Motor neuron (in vitro differentiated cells): ENCODE data around the gene HHATL. TPM values are rescaled to one million over a fixed set of nuclear protein-coding genes. Genes with fewer than 3 reads are reported as not detected.

Source experiments
- ATAC-seq, 8 experiments: fragments of 200-7000 bp; cut with Tn5 transposase; replicated peaks in 6 of 8; 2 replicates each; pipeline ENCODE4 v1.8.0; 2021; ENCODE audit warnings: mild to moderate bottlenecking in 8 of 8, moderate library complexity in 8 of 8
- H3K27ac ChIP-seq, 2 donors: fragments of 250-450 bp; sonication (Bioruptor Pico); 2 replicates each; pipeline ENCODE4 v1.9.0; 2021; ENCODE audit warnings: antibody characterized with exemption in 2 of 2, mild to moderate bottlenecking in 2 of 2, moderate library complexity in 1 of 2
- H3K4me1 ChIP-seq, 2 donors: fragments of 250-450 bp; sonication (Bioruptor Pico); replicated peaks in 1 of 2; 2 replicates each; pipeline ENCODE4 v1.6.1; 2021; ENCODE audit warnings: antibody characterized with exemption in 2 of 2, mild to moderate bottlenecking in 2 of 2, moderate library complexity in 1 of 2
- H3K4me3 ChIP-seq, 5 donors: fragments of 250-450 bp; sonication (Bioruptor Pico); 2 replicates each; pipeline ENCODE4 v1.9.0; 2021; ENCODE audit warnings: antibody characterized with exemption in 5 of 5, mild to moderate bottlenecking in 5 of 5, moderate library complexity in 4 of 5
- WGBS, 10 experiments: fragments of 450-650 bp; shearing (Covaris generic); methylation state at CpG; one replicate each; pipeline ENCODE4 v1.0.0; 2022; 5-methylcytosine and 5-hydroxymethylcytosine counted together
- in situ Hi-C, 9 experiments: fragments of 400-800 bp; cut with MboI; loops; one replicate each; pipeline ENCODE4 v1.15.0; 2021; ENCODE audit warnings: low sequenced_read_pairs in 9 of 9, low pct_unique_long_range_greater_than_20kb in 2 of 9; ENCODE audit not compliant: unreplicated experiment in 9 of 9
- total RNA-seq, 8 experiments: library from RNA; unstranded; fragments of 300-600 nt; gene quantifications; 2 replicates each; pipeline versions ENCODE4 v1.2.3 to v1.2.4, GENCODE V29; 2022

HHATL gene
- total RNA-seq, 8 experiments from 2014 or later = 0.22 to 2.6 (median 1.2) TPM; not detected in 2

DNA sequence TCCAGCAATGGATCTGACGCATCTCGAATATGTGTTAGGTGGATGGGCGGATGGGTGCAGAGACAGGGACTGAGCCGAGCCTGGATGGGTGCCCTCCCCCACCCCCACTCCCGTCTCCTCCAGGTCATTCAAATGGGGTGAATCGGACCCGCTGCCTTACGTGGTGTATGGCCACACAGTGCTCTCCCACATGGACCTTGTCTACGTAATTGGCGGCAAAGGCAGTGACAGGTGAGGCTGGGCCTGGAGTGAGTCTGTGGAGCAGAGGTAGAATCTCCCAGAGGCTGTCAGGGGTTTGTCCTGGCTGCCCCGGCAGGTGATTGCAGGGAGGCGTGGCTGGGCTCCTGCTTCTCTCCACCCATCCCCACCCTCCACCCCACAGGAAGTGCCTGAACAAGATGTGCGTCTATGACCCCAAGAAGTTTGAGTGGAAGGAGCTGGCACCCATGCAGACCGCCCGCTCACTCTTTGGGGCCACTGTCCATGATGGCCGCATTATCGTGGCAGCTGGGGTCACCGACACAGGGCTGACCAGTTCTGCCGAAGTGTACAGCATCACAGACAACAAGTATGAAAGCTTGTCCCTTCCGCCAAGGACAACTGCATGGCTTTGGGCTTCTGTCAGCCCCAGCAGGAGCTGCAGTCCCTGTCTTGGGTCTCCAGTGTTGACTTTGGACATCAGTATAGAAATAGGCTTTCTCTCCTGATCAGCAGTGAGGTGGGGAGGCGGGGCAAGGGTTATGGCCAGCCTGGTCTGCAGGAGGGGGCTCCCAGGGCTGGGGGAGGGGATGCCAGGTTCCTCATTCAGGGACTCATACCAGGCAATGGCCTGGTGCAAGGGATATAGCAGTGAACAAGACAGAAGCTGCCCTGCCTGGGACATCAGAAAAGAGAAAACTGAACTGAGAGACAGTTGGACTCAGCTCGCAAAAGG lies 13.8 kb downstream of the HHATL start:
- Histone ChIP-seq H3K4me1 (peaks cover 2 to 6% of the 10 kb centered on the region in 2 donors), H3K4me3 (no peak overlapping the region), H3K27ac (no peak overlapping the region)
- no peak for ATAC-seq
- 80 to 100% (median 100%) methylated on average over 1 to 3 of the region's 22 CpGs; no CpG with 5 or more reads in 6 of the 10 experiments for WGBS, 10 experiments
- in situ Hi-C loops = no loop called here

DNA sequence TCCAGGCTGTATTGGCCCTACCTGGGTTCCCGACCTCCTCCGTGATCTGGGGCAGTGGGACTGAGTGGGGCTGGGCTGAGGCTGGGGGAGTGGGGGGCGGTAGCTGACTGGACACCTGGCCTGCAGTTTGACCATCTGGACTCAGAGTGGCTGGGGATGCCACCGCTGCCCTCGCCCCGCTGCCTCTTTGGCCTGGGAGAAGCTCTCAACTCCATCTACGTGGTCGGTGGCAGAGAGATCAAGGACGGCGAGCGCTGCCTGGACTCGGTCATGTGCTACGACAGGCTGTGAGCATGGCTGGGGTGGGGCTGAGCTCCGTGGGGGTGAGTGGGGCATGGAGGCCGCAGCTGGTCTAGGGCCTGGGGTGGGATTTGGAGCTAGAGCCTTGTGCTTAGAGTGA lies 14.6 kb downstream of the HHATL start:
- no peak for ATAC-seq
- in situ Hi-C loops = no loop called here
- no peak overlapping the region for H3K27ac ChIP-seq
- H3K4me1 ChIP-seq = peaks cover 2 to 9% of the 10 kb centered on the region in 2 donors
- no CpG with 5 or more reads among the region's 15 CpGs for WGBS, 10 experiments
- H3K4me3 ChIP-seq = no peak overlapping the region

DNA sequence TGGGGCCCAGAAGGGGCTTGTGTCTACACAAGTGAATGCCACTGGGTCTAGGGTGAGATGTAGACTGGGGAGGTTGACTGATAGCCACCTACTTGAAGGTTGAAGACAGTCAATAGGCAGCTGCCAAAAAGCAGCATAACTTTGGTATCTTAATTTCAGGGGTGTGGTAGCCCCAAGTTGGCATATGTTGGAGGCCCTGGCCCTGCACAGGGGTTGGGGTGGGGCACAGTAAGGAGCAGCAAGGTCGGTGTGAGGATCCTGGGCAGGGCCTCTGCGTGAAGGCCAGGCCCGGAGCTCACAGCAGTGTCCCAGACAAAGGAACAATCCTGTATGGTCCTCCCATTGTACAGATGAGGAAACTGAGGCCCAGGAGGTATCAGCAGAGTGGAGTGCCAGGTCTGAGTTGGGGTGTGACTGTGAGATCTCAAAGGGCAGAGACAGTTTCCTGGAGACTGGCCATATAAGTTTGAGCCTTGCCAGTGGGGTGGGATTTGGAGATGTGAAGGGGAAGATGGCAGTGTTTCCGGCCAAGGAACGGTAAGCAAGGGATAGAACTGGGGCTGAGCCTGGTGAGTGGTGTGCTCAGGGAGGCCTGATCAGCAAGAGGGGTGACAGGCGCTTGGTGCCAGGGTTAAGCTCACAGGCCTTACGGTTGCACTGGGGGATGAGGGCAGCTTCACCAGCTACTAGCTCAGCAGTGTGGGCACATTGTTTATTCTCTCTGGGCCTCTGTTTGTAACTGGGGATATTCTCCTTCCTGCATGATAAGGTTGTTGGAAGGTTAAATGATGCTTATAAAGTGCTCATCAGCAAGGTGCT lies 15.6 kb downstream of the HHATL start:
- Histone ChIP-seq H3K4me1 (peaks cover 2 to 9% of the 10 kb centered on the region in 2 donors), H3K27ac (no peak overlapping the region), H3K4me3 (no peak overlapping the region)
- WGBS, 10 experiments = 60 to 100% (median 73%) methylated on average over 1 to 5 of the region's 7 CpGs; no CpG with 5 or more reads in 4 of the 10 experiments
- ATAC-seq = no peak
- in situ Hi-C loops = no loop called here

DNA sequence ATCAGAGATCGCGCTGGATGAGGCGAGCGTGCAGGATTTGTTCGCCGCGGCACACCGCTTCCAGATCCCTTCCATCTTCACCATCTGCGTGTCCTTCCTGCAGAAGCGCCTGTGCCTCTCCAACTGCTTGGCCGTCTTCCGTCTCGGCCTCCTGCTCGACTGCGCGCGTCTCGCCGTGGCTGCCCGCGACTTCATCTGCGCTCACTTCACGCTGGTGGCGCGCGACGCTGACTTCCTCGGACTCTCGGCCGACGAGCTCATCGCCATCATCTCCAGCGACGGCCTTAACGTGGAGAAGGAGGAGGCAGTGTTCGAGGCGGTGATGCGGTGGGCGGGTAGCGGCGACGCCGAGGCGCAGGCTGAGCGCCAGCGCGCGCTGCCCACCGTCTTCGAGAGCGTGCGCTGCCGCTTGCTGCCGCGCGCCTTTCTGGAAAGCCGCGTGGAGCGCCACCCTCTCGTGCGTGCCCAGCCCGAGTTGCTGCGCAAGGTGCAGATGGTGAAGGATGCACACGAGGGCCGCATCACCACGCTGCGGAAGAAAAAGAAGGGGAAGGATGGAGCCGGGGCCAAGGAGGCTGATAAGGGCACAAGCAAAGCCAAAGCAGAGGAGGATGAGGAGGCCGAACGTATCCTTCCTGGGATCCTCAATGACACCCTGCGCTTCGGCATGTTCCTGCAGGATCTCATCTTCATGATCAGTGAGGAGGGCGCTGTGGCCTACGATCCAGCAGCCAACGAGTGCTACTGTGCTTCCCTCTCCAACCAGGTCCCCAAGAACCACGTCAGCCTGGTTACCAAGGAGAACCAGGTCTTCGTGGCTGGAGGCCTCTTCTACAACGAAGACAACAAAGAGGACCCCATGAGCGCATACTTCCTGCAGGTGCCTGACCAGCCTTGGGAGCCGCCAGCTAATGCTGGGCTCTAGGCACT lies 16.4 kb downstream of the HHATL start:
- in situ Hi-C loops = no loop called here
- ATAC-seq = no peak
- WGBS, 10 experiments = 17 to 100% (median 92%) methylated on average over 1 to 42 of the region's 80 CpGs
- H3K4me3 ChIP-seq = no peak overlapping the region
- H3K4me1 ChIP-seq = peaks cover 2 to 9% of the 10 kb centered on the region in 2 donors
- H3K27ac ChIP-seq = no peak overlapping the region

DNA sequence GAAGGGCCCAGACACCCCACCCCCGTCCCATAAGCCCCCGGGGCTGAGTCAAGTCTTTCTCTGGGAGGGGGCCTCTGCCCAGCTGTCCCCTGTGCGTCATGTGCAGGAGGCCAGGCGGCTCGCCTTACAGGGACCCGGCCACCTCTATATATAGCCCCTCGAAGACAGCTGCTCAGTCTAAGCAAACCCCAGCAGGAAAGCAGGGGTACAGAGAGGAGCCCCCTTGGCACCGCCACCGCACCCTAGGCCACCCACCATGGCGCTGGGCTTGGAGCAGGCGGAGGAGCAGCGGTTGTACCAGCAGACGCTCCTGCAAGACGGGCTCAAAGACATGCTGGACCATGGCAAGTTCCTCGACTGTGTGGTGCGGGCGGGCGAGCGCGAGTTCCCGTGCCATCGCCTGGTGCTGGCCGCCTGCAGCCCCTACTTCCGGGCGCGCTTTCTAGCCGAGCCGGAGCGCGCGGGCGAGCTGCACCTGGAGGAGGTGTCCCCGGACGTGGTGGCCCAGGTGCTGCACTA lies 17.2 kb downstream of the HHATL start, which contains the start of gene KLHL40:
Gene KLHL40 (plus strand): TSS at position 175 of the 519 bp plus-strand sequence. CDS start 82 bp downstream, at position 257.
- no peak for ATAC-seq
- WGBS, 10 experiments = 40 to 96% (median 91%) methylated on average over 1 to 23 of the region's 34 CpGs; no CpG with 5 or more reads in 6 of the 10 experiments

DNA sequence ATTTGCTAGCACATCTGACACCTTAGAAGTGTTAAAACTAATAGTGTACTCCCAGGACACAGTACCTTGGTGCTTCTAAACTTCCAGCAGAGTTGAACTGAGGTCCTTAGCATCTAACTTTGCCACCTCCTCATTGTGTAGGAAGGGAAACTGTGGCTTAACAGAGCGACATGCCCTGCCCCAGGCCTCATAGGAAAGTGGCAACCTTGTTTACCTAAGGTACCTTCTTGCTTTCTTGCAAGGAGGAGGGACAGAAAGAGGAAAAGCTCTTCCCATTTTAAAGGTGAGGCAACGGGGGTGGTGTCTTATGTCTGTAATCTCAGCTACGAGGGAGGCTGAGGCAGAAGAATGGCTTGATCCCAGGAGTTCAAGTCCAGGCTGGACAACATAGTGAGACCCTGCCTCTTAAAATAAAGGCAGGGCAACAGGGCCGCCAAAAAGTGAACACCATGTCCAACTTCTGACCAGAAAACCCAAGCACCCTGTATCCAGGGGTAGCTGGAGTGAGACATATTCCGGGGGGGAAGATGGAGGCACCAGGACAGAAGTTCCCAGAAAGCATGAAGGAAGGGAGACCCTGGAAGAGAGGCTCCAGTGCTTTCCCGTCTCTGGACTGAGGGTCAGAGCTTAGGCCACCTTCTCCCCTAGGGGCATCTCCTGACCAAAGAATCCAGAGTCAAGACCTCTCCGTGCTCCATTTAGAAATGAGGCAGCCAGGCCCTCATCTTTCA lies 17.8 kb downstream of the HHATL start:
- ATAC-seq = no peak
- WGBS, 10 experiments = 59 to 100% (median 81%) methylated on average over 1 to 6 of the region's 7 CpGs; no CpG with 5 or more reads in 1 of the 10 experiments
- Histone ChIP-seq H3K4me1 (peaks cover 2 to 9% of the 10 kb centered on the region in 2 donors), H3K27ac (no peak overlapping the region), H3K4me3 (no peak overlapping the region)
- in situ Hi-C loops = no loop called here

More for the DNA sequence above, 17.2 kb downstream of the HHATL start, which contains the start of gene KLHL40:
- Histone ChIP-seq H3K27ac (no peak within 1 kb of the TSS), H3K4me1 (peaks cover 2 to 9% of the 10 kb centered on the region in 2 donors), H3K4me3 (no peak within 1 kb of the TSS)
- in situ Hi-C loops = no loop called here

DNA sequence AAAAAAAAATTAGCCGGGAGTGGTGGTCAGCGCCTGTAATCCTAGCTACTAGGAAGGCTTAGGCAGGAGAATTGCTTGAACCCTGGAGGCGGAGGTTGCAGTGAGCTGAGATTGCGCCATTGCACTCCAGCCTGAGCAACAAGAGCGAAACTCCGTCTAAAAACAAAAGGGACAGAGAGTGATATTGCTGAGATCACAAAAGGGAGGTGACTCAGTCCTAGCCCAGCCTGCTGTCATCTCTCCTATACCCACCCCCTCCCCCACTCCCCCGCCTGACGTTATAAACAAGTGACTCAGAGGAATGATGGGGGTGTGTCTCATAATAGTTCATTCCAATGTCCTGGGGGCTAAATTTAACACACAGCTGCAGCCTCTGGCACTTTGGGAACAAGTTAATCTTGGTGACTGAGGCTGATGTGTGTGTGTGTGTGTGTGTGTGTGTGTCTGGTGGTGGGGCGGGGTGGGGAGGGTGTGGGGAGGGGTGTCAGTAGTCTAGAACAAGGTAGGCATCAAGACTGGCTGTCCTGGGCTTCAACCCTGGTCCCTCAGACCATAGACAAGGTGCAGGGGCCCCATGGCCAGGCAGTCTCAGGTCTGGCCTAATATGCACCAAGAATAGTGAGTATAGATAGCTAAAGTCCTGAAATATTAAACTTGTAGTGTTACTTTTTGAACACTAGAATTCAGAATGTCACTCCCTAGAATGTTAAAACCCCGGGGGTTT lies 18.6 kb downstream of the HHATL start:
- in situ Hi-C loops = no loop called here
- peak overlapping the region in 1 of 2 donors; percentile 38 for H3K27ac ChIP-seq
- WGBS, 10 experiments = 14 to 100% (median 58%) methylated on average over 1 to 7 of the region's 10 CpGs; no CpG with 5 or more reads in 3 of the 10 experiments
- no peak overlapping the region for H3K4me3 ChIP-seq
- peak; percentile 90 to 97 (median 95) for ATAC-seq
- peaks cover 2 to 9% of the 10 kb centered on the region in 2 donors for H3K4me1 ChIP-seq

DNA sequence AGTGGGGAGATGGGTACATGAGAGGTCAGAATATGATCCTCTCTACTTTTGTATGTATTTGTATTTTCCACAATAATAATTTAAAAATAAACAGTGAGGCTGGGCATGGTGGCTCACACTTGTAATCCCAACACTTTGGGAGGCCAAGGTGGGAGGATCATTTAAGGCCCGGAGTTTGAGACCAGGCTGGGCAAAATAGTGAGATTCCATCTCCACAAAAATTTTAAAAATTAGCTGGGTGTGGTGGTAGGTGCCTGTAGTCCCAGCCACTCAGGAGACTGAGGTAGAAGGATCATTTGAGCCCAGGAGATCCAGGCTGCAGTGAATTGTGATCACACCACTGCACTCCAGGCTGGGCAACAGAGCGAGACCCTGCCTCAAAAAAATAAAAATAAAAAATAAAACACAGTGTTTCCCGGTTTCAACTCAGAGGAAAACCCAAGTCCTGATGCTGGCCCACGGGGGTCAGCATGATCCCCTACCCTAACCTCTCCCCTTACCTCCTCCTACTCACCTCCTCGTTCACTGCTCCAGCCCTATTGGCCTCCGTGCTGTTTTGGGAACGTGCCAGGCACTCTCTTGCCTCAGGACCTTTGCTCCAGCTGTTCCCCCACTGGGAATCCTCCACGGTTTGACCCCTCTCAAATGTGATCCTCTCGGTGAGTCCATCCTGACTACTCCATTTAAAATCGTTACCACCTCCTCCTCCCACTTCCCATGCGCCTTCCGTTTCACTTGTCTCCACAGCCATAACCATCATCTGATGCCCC lies 20.1 kb downstream of the HHATL start:
- WGBS, 10 experiments = 60 to 89% (median 84%) methylated on average over 2 to 10 of the region's 12 CpGs
- ATAC-seq = no peak
- Histone ChIP-seq H3K27ac (no peak overlapping the region), H3K4me3 (no peak overlapping the region), H3K4me1 (peaks cover 2 to 9% of the 10 kb centered on the region in 2 donors)
- in situ Hi-C loops = no loop called here

DNA sequence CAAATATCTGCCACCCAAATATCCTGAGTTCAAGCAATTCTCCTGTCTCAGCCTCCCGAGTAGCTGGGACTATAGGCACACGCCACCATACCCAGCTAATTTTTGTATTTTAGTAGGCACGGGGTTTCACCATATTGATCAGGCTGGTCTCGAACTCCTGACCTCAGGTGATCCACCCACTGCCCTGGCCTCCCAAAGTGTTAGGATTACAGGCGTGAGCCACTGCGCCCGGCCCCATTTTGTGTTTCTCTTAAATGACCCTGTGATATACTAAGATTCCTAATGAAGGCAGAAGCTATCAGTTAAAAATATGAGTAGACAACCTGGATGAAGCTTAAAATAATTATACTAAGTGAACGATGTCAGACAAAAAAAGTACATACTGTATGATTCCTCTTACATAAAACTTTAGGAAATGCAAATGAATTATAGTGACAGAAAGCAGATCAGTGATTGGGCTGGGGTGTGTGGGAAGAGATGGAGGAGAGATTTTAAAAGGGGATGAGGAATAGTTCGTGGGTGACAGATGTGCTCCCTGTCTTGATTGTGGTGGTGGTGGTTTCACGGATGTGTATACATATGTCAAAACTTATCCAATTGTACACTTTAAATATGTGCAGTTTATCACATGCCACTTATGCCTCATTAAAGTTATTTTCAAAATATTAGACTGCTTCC lies 21.1 kb downstream of the HHATL start:
- 52 to 100% (median 76%) methylated on average over 1 to 7 of the region's 10 CpGs for WGBS, 10 experiments

DNA sequence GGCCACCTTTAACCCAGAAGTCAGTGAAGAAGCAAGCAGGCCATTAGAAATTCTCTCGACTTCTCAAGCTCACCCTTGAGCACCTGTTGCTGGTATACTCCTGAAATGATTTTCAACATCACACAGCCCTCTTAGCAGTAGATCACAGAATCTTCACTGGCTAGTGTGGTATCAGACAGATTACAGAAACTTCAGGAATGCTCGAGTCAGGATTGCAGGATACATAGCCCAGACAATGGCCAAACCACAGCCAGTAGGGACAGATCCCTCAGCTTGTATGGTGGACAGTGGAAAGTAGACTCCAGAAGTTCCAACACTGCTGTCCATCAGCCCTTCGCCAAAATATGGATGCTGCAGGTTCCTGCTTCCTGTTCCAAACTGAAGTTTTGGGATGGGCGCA lies 21.8 kb downstream of the HHATL start:
- ATAC-seq = no peak

More for the DNA sequence above, 21.1 kb downstream of the HHATL start:
- ATAC-seq = no peak
- Histone ChIP-seq H3K4me3 (no peak overlapping the region), H3K27ac (no peak overlapping the region), H3K4me1 (peaks cover 2 to 9% of the 10 kb centered on the region in 2 donors)
- in situ Hi-C loops = no loop called here

More for the DNA sequence above, 21.8 kb downstream of the HHATL start:
- in situ Hi-C loops = no loop called here
- Histone ChIP-seq H3K4me3 (no peak overlapping the region), H3K27ac (no peak overlapping the region), H3K4me1 (peaks cover 2 to 9% of the 10 kb centered on the region in 2 donors)
- 0 to 100% (median 80%) methylated on average over 1 to 3 of the region's 4 CpGs; no CpG with 5 or more reads in 2 of the 10 experiments for WGBS, 10 experiments
